GM12891 (cell line): Measurements from ENCODE around the gene SLC44A3.

Experiments
- POLR2A ChIP-seq: IDR thresholded peaks from 2 replicates; pipeline ENCODE4 v1.6.1; 2011; ENCODE audit warnings: low read depth, low read length, control low read depth
- POLR2AphosphoS5 ChIP-seq: IDR thresholded peaks from 2 replicates; pipeline ENCODE4 v1.6.1; 2011; ENCODE audit warnings: low read depth, low read length, control low read depth
- POU2F2 ChIP-seq: IDR thresholded peaks from 2 replicates; pipeline ENCODE4 v1.6.1; 2011; ENCODE audit warnings: low read depth, mild to moderate bottlenecking, control low read depth, low read length, moderate library complexity
- SPI1 ChIP-seq: IDR thresholded peaks from 2 replicates; pipeline ENCODE4 v1.6.1; 2011; ENCODE audit warnings: low read depth, low read length, control low read depth
- TAF1 ChIP-seq: IDR thresholded peaks from 2 replicates; pipeline ENCODE4 v1.6.1; 2011; ENCODE audit warnings: low read depth, low read length, control low read depth

- no peak for TF ChIP-seq POLR2AphosphoS5
- no peak for TF ChIP-seq TAF1
- no peak for TF ChIP-seq POLR2A
- no peak for TF ChIP-seq SPI1
- TF ChIP-seq POU2F2: no peak
Measured at GRCh38 chr1:94908190-94908589, 88.0 kb downstream of the SLC44A3 start.
